Natural killer cell (primary cell): Measurements from ENCODE around the gene CMAS. TPM values are rescaled to one million over a fixed set of nuclear protein-coding genes. Genes with fewer than 3 reads are reported as not detected.

ENCODE experiments used
- ATAC-seq, 3 donors: fragments of 150-1000 bp in 2 of 3; fragments of 200-7000 bp in 1 of 3; cut with Tn5 transposase; 1 replicate in 1 of 3; 2 replicates in 2 of 3; pipeline ENCODE4 v1.10.0; 2021; ENCODE audit warnings: mild to moderate bottlenecking in 2 of 3, moderate library complexity in 2 of 3
- DNase-seq, 2 donors: peaks; one replicate each; pipeline versions ENCODE4 v3.0.0 to v3.0.0-alpha.2; 2013 to 2021; ENCODE audit warnings: mixed read lengths in 1 of 2
- H3K27ac ChIP-seq: one replicate; pipeline ENCODE4 v1.5.1; 2013; ENCODE audit warnings: mild to moderate bottlenecking, low read length
- H3K27me3 ChIP-seq: one replicate; pipeline ENCODE4 v1.6.1; 2013; ENCODE audit warnings: low read length; ENCODE audit not compliant: control insufficient read depth, insufficient read depth
- H3K36me3 ChIP-seq: one replicate; pipeline ENCODE4 v1.6.1; 2013; ENCODE audit warnings: low read length; ENCODE audit not compliant: control insufficient read depth, insufficient read depth
- H3K4me1 ChIP-seq: one replicate; pipeline ENCODE4 v1.6.1; 2013; ENCODE audit warnings: low read length; ENCODE audit not compliant: control insufficient read depth, insufficient read depth
- H3K4me3 ChIP-seq: one replicate; pipeline ENCODE4 v1.5.1; 2013; ENCODE audit warnings: low read length
- H3K9me3 ChIP-seq: one replicate; pipeline ENCODE4 v1.6.1; 2013; ENCODE audit warnings: low read length; ENCODE audit not compliant: control insufficient read depth, insufficient read depth
- H3K27ac Mint-ChIP-seq, 2 donors: one replicate each; pipeline ENCODE4 v1.8.0; 2022; ENCODE audit warnings: mild to moderate bottlenecking in 2 of 2, mixed read lengths in 2 of 2, moderate library complexity in 1 of 2
- H3K27me3 Mint-ChIP-seq, 2 donors: one replicate each; pipeline ENCODE4 v1.8.0; 2022; ENCODE audit warnings: low read depth in 2 of 2, mixed read lengths in 2 of 2
- H3K36me3 Mint-ChIP-seq: one replicate; pipeline ENCODE4 v1.8.0; 2022; ENCODE audit warnings: mixed read lengths
- H3K4me1 Mint-ChIP-seq, 2 donors: one replicate each; pipeline ENCODE4 v1.8.0; 2022; ENCODE audit warnings: mixed read lengths in 2 of 2
- H3K4me3 Mint-ChIP-seq: one replicate; pipeline ENCODE4 v1.8.0; 2022; ENCODE audit warnings: mild to moderate bottlenecking, moderate library complexity, mixed read lengths
- H3K9me3 Mint-ChIP-seq, 2 donors: one replicate each; pipeline ENCODE4 v1.8.0; 2022; ENCODE audit warnings: mixed read lengths in 2 of 2
- WGBS: methylation state at CpG from one replicate; pipeline ENCODE4 v1.1.7; 2013; ENCODE audit warnings: missing lambda C conversion rate; ENCODE audit not compliant: insufficient coverage; 5-methylcytosine and 5-hydroxymethylcytosine counted together
- intact Hi-C: fragments of 100-400 bp; cut with micrococcal nuclease; formaldehyde crosslinking; loops from one replicate; pipeline ENCODE4 v1.14.2; 2022
- total RNA-seq, 4 donors: library from RNA; stranded (reverse); fragments of 120-200 nt in 1 of 4; gene quantifications; one replicate each; pipeline versions ENCODE4 v1.2.3 to v1.2.4, GENCODE V29; 2013 to 2022
- TF ChIP-seq, protein P1 (sequence below): fragments of 200-600 bp; IDR thresholded peaks from one replicate; pipeline ENCODE4 v1.8.0; 2022; ENCODE audit warnings: antibody characterized with exemption

Gene CMAS
- total RNA-seq, 3 donors from 2014 or later (not counting 1 experiment from before 2014, with no cell fraction given): 10.0 to 19.8 (median 13.7) TPM

DNA sequence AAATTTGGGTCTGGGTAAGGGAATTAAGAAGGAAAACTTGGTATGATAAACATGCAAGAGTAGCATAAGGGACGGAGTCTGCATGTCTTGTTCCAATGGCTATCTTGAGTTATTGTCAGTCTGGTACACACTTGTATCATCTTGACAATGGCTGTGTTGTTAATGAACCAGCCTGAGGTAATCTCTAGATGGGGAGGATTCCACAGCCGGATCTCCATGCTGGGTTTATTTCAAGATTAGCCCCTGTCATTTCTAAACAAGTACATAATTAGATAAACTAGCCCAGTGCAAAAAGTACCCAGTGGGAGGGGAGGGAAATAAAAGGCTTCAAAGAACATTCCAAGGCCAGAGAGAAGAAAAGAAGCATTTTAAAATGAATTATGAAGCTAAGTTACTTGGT, 16.5 kb upstream of the CMAS start:
- ATAC-seq (no peak), DNase-seq (no peak)
- Histone ChIP-seq H3K4me1 (no peaks in the 10 kb centered on the region), H3K36me3 (no peaks in the 10 kb centered on the region), H3K27ac (no peak overlapping the region), H3K9me3 (no peaks in the 10 kb centered on the region), H3K27me3 (no peaks in the 10 kb centered on the region), H3K4me3 (no peak overlapping the region)
- peaks cover 2 to 16% of the 10 kb centered on the region in 2 donors for H3K27me3 Mint-ChIP-seq
- no peaks in the 10 kb centered on the region for H3K36me3 Mint-ChIP-seq
- intact Hi-C loops: no loop called here
- TF ChIP-seq, protein P1, sequence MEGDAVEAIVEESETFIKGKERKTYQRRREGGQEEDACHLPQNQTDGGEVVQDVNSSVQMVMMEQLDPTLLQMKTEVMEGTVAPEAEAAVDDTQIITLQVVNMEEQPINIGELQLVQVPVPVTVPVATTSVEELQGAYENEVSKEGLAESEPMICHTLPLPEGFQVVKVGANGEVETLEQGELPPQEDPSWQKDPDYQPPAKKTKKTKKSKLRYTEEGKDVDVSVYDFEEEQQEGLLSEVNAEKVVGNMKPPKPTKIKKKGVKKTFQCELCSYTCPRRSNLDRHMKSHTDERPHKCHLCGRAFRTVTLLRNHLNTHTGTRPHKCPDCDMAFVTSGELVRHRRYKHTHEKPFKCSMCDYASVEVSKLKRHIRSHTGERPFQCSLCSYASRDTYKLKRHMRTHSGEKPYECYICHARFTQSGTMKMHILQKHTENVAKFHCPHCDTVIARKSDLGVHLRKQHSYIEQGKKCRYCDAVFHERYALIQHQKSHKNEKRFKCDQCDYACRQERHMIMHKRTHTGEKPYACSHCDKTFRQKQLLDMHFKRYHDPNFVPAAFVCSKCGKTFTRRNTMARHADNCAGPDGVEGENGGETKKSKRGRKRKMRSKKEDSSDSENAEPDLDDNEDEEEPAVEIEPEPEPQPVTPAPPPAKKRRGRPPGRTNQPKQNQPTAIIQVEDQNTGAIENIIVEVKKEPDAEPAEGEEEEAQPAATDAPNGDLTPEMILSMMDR: no peak
- no peak overlapping the region for H3K27ac Mint-ChIP-seq
- no peaks in the 10 kb centered on the region for H3K9me3 Mint-ChIP-seq
- no peak overlapping the region for H3K4me3 Mint-ChIP-seq
- H3K4me1 Mint-ChIP-seq: no peaks in the 10 kb centered on the region
- 90% methylated on average over 1 of the region's 2 CpGs for WGBS

DNA sequence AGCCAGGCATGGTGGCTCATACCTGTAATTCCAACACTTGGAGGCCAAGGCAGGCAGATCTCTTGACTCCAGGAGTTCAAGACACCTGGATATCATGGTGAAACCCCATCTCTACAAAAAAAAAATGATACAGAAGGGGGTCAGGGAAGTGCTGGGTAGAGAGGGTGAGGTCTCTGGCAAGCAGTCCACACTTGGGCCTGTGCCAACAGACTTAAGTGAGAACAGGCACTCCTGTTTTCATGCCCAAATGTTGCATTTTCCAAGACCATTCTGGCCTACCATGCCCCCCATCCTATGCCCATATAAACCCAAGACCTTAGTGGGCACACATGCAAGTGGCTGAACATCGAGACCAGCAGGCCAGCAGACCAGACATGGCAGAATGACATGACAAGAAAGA, 16.0 kb upstream of the CMAS start:
- Histone ChIP-seq H3K27me3 (no peaks in the 10 kb centered on the region), H3K36me3 (no peaks in the 10 kb centered on the region), H3K27ac (no peak overlapping the region), H3K4me3 (no peak overlapping the region), H3K9me3 (no peaks in the 10 kb centered on the region), H3K4me1 (no peaks in the 10 kb centered on the region)
- H3K27ac Mint-ChIP-seq: no peak overlapping the region
- DNase-seq: no peak
- intact Hi-C loops: no loop called here
- ATAC-seq: no peak
- peaks cover 2 to 16% of the 10 kb centered on the region in 2 donors for H3K27me3 Mint-ChIP-seq
- TF ChIP-seq, protein P1: no peak
- WGBS: 100% methylated on average over 1 of the region's 1 CpG
- no peaks in the 10 kb centered on the region for H3K36me3 Mint-ChIP-seq
- H3K4me3 Mint-ChIP-seq: no peak overlapping the region
- no peaks in the 10 kb centered on the region for H3K4me1 Mint-ChIP-seq
- no peaks in the 10 kb centered on the region for H3K9me3 Mint-ChIP-seq

DNA sequence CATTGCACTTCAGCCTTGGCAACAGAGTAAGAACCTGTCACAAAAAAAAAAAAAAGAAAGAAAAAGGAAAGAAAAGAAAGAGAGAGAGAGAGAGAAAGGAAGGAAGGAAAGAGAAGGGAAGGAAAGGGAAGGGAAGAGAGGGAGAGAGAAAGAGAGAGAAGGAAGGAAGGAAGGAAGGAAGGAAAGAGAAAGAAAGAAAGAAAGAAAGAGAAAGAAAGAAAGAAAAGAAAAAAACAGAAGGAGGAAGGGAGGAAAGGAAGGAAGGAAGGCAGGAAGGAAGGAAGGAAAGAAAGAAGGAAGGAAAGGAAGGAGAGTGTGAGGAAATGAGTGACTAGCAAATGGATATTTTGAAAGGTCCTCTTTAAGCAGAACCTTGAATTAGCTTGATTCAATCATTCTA, 13.3 kb upstream of the CMAS start:
- intact Hi-C loops: no loop called here
- H3K27me3 Mint-ChIP-seq: peaks cover 0 to under 1% of the 10 kb centered on the region in 2 donors
- Histone ChIP-seq H3K4me1 (no peaks in the 10 kb centered on the region), H3K36me3 (no peaks in the 10 kb centered on the region), H3K9me3 (no peaks in the 10 kb centered on the region), H3K27ac (no peak overlapping the region), H3K27me3 (no peaks in the 10 kb centered on the region), H3K4me3 (no peak overlapping the region)
- no peaks in the 10 kb centered on the region for H3K4me1 Mint-ChIP-seq
- DNase-seq: no peak
- no peaks in the 10 kb centered on the region for H3K36me3 Mint-ChIP-seq
- no peak for ATAC-seq
- TF ChIP-seq, protein P1: no peak
- no peak overlapping the region for H3K4me3 Mint-ChIP-seq
- no peak overlapping the region for H3K27ac Mint-ChIP-seq
- no peaks in the 10 kb centered on the region for H3K9me3 Mint-ChIP-seq

DNA sequence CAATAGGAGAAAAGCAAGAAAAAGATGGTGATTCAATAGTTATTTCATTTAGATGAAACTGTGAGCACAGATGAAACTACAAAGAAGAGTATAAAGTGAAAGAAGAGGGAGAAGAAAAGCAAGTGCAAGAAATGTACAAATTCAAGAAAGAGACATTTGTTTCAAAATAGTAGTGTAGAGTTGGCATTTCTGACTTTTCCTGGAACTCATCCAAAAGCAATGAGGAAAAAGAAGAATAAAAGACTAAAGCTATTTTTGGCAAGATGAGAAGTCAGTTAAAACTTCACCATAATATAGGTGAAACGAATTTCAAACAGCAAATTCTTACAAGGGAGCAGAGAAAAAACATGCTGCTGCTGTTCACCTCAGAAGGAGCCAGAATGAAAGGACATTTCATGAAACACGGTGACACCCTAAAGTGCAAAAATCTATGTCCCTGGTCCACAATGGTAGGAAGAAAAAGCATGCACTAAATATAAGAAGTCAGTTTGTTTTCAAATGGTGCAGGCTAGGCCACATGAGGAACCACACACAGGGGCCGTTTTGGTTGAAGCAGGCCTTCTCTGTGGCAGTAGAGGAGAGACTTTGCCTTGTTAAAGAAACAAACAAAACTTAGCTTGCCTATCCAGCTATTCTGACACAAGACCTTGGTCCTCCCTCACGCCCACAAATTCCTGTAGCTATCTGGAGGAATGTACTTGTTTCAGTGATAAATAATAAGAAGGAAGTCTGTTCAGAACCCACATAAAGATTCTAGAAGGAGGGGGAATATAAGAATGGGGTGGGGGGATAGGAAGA, 11.1 kb upstream of the CMAS start:
- Histone ChIP-seq H3K36me3 (no peaks in the 10 kb centered on the region), H3K4me3 (no peak overlapping the region), H3K27me3 (no peaks in the 10 kb centered on the region), H3K27ac (no peak overlapping the region), H3K9me3 (no peaks in the 10 kb centered on the region), H3K4me1 (no peaks in the 10 kb centered on the region)
- no peak for DNase-seq
- ATAC-seq: no peak
- H3K27ac Mint-ChIP-seq: no peak overlapping the region
- H3K9me3 Mint-ChIP-seq: no peaks in the 10 kb centered on the region
- TF ChIP-seq, protein P1: no peak
- 19% methylated on average over 3 of the region's 4 CpGs for WGBS
- H3K36me3 Mint-ChIP-seq: no peaks in the 10 kb centered on the region
- no peaks in the 10 kb centered on the region for H3K4me1 Mint-ChIP-seq
- peaks cover 0 to 5% of the 10 kb centered on the region in 2 donors for H3K27me3 Mint-ChIP-seq
- intact Hi-C loops: no loop called here
- H3K4me3 Mint-ChIP-seq: no peak overlapping the region
